RWPE1 (cell line): Measurements from ENCODE around the gene SEC62.
"Not testable (repeated sequence)": the region's sequence is repeated elsewhere in the genome, so short reads cannot be mapped to it uniquely, and the experiment has no call there.

Experiments
- CTCF ChIA-PET: fragments of 350-600 bp; sonication (Branson Sonifier 250); formaldehyde crosslinking; extraction: SDS; loops from one replicate; lab custom pipeline; 2021; lab: Yijun Ruan, JAX
- POLR2A ChIA-PET: fragments of 400-600 bp; formaldehyde crosslinking; extraction: SDS; loops from one replicate; lab custom pipeline; 2020; ENCODE audit warnings: antibody characterized with exemption; ENCODE audit not compliant: low non-redundant PET; lab: Yijun Ruan, JAX
- DNase-seq: peaks from one replicate; pipeline ENCODE4 v3.0.0; 2012; ENCODE audit warnings: low spot score
- H3K27ac ChIP-seq: fragments of 450-650 bp; 2 replicates; pipeline ENCODE4 v1.5.1; 2017
- CTCF ChIP-seq: fragments of 450-650 bp; conservative IDR thresholded peaks from 2 replicates; pipeline ENCODE4 v1.5.1; 2017; ENCODE audit warnings: low read depth, mild to moderate bottlenecking

Gene SEC62

GRCh38 chr3:170003881-170004356, 37.3 kb downstream of the SEC62 start:
- POLR2A ChIA-PET = no interaction called here
- CTCF ChIA-PET = interaction anchor here (0.6 kb wide), 1 partner anchor 1051 kb away, joined by 4 read pairs; no protein-coding TSS in a partner anchor
- H3K27ac ChIP-seq = no peak overlapping the region
- no peak for DNase-seq
- no peak for TF ChIP-seq CTCF

- CTCF ChIA-PET = interaction anchor here (0.6 kb wide), 1 partner anchor 130 kb away, joined by 3 read pairs; no protein-coding TSS in a partner anchor
- POLR2A ChIA-PET = no interaction called here
- no peak overlapping the region for H3K27ac ChIP-seq
- TF ChIP-seq CTCF = no peak
- DNase-seq = no peak
These were observed 40.5 kb downstream of the SEC62 start for GRCh38 chr3:170007031-170007663.

GRCh38 chr3:170010498-170010897, 43.9 kb downstream of the SEC62 start:
- POLR2A ChIA-PET = no interaction called here
- H3K27ac ChIP-seq = no peak overlapping the region
- CTCF ChIA-PET = interaction anchor here (0.6 kb wide), 1 partner anchor 15 kb away, joined by 3 read pairs; no protein-coding TSS in a partner anchor
- DNase-seq = no peak
- no peak for TF ChIP-seq CTCF

DNA sequence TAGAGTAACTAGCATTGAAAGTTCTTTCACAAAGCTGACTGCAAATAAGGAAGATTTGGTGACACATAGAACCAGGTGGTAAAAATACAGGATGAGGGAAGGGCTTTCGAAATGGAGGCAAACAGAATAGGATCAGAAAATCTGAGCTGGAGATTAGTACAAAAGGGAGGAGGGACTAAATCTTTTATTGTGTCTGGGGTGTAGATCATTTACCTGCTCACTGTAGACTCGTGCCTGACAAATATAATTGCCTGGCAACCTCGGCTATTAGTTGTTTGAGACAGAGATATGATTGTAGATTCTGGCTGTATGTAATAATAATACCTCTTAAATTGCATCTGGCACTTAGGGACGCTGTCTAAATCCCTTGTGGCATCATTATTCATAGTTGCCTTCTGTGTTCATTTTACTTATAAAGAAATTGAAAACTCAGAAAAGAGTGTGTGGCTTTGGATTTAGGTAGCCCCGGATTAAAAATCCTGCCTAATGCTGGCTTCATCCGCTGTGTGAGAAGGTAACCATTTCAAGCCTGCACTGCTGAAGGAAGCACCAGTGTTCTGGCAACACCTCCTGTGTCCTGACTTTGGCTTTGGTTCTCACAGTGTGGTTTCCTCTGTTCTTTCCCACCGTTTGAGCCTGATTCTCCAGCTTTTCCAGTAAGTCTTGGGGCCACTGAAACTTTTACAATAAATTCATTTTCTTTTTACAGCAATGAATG, 46.2 kb downstream of the SEC62 start:
- H3K27ac ChIP-seq = no peak overlapping the region
- no peak for DNase-seq
- no peak for TF ChIP-seq CTCF
- CTCF ChIA-PET = no interaction called here
- POLR2A ChIA-PET = no interaction called here

DNA sequence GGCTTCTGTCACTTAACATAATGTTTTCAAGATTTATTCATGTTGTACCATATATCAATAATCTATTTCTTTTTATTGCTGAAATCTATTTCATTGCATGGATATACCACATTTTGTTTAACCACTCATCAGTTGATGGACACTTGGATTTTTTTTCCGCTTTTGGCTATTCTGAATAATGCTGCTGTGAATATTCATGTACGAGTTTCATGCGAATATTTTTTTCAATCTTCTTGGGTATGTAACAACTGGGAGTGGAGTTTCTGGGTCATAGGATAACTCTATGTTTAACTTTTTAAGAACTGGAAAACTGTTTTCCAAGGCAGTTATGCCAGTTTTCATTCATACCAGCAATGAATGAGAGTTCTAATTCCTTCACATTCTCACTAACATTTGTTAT, 49.5 kb downstream of the SEC62 start:
- ChIA-PET CTCF (no interaction called here), POLR2A (no interaction called here)
- H3K27ac ChIP-seq = no peak overlapping the region
- no peak for DNase-seq
- TF ChIP-seq CTCF = no peak

DNA sequence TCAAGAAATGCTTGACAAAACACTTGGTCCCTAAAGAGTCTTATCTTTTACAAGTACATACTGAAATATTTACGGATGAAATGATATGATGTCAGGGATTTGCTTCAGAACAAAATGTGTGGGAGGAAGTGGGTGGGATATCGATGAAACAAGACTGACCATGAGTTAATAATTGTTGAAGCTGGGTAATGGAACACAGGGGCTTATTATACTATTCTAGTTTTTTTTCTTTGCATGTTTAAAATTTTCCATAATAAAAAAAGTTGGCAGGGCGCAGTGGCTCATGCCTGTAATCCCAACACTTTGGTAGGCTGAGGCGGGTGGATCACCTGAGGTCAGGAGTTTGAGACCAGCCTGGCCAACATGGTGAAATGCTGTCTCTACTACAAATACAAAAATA, 52.7 kb downstream of the SEC62 start:
- DNase-seq, CTCF ChIA-PET, POLR2A ChIA-PET, H3K27ac ChIP-seq: not testable (repeated sequence)

GRCh38 chr3:170021083-170021482, 54.5 kb downstream of the SEC62 start:
- CTCF ChIA-PET = interaction anchor here (0.6 kb wide), 1 partner anchor 75 kb away, joined by 4 read pairs; no protein-coding TSS in a partner anchor
- no peak overlapping the region for H3K27ac ChIP-seq
- POLR2A ChIA-PET = no interaction called here
- TF ChIP-seq CTCF = no peak
- no peak for DNase-seq
